ENCODE results near the gene LMF1. TPM values are rescaled to one million over a fixed set of nuclear protein-coding genes. Genes with fewer than 3 reads are reported as not detected.
"Not testable (repeated sequence)": the region's sequence is repeated elsewhere in the genome, so short reads cannot be mapped to it uniquely, and the experiment has no call there.

LMF1 gene
- total RNA-seq, 1 experiment from 2014 or later = 7.1 TPM

GRCh38 chr16:868846-869822 is 101.7 kb downstream of the LMF1 start:
- DNase-seq = no peak
- Histone ChIP-seq H3K27me3 (ENCODE audit: control insufficient read depth, insufficient read depth, low read length) (no peaks in the 10 kb centered on the region), H3K36me3 (replicated peaks; ENCODE audit: control insufficient read depth, insufficient read depth, low read length) (no peaks in the 10 kb centered on the region), H3K4me3 (ENCODE audit: insufficient read depth, low read depth, low read length) (no peak overlapping the region)

GRCh38 chr16:868386-868755 is 102.4 kb downstream of the LMF1 start:
- H3K27me3 ChIP-seq (ENCODE audit: control insufficient read depth, insufficient read depth, low read length) = no peaks in the 10 kb centered on the region
- DNase-seq = no peak
- no peak overlapping the region for H3K4me3 ChIP-seq (ENCODE audit: insufficient read depth, low read depth, low read length)
- no peaks in the 10 kb centered on the region for H3K36me3 ChIP-seq (replicated peaks; ENCODE audit: control insufficient read depth, insufficient read depth, low read length)

- H3K27me3 ChIP-seq (ENCODE audit: control insufficient read depth, insufficient read depth, low read length) = no peaks in the 10 kb centered on the region
- H3K4me3 ChIP-seq (ENCODE audit: insufficient read depth, low read depth, low read length) = no peak overlapping the region
- DNase-seq = no peak
- no peaks in the 10 kb centered on the region for H3K36me3 ChIP-seq (replicated peaks; ENCODE audit: control insufficient read depth, insufficient read depth, low read length)
Measured at GRCh38 chr16:867421-868385, 103.1 kb downstream of the LMF1 start.

GRCh38 chr16:866252-866896 is 104.4 kb downstream of the LMF1 start:
- no peaks in the 10 kb centered on the region for H3K27me3 ChIP-seq (ENCODE audit: control insufficient read depth, insufficient read depth, low read length)
- no peak overlapping the region for H3K4me3 ChIP-seq (ENCODE audit: insufficient read depth, low read depth, low read length)
- DNase-seq = no peak
- H3K36me3 ChIP-seq (replicated peaks; ENCODE audit: control insufficient read depth, insufficient read depth, low read length) = no peaks in the 10 kb centered on the region

GRCh38 chr16:865026-865425 is 105.8 kb downstream of the LMF1 start:
- Histone ChIP-seq H3K4me3 (ENCODE audit: insufficient read depth, low read depth, low read length) (no peak overlapping the region), H3K27me3 (ENCODE audit: control insufficient read depth, insufficient read depth, low read length) (no peaks in the 10 kb centered on the region), H3K36me3 (replicated peaks; ENCODE audit: control insufficient read depth, insufficient read depth, low read length) (no peaks in the 10 kb centered on the region)
- DNase-seq = no peak

GRCh38 chr16:861446-861845 is 109.3 kb downstream of the LMF1 start:
- H3K36me3 ChIP-seq (replicated peaks; ENCODE audit: control insufficient read depth, insufficient read depth, low read length) = no peaks in the 10 kb centered on the region
- no peak for DNase-seq
- H3K4me3 ChIP-seq (ENCODE audit: insufficient read depth, low read depth, low read length) = no peak overlapping the region
- no peaks in the 10 kb centered on the region for H3K27me3 ChIP-seq (ENCODE audit: control insufficient read depth, insufficient read depth, low read length)

- H3K36me3 ChIP-seq (replicated peaks; ENCODE audit: control insufficient read depth, insufficient read depth, low read length) = no peaks in the 10 kb centered on the region
- H3K4me3 ChIP-seq (ENCODE audit: insufficient read depth, low read depth, low read length) = no peak overlapping the region
- DNase-seq = no peak
- H3K27me3 ChIP-seq (ENCODE audit: control insufficient read depth, insufficient read depth, low read length) = no peaks in the 10 kb centered on the region
Measured at GRCh38 chr16:860891-861290, 109.9 kb downstream of the LMF1 start.

GRCh38 chr16:858971-859370 is 111.8 kb downstream of the LMF1 start:
- not testable (repeated sequence) for H3K36me3 ChIP-seq (replicated peaks; ENCODE audit: control insufficient read depth, insufficient read depth, low read length); H3K27me3 ChIP-seq (ENCODE audit: control insufficient read depth, insufficient read depth, low read length); DNase-seq; H3K4me3 ChIP-seq (ENCODE audit: insufficient read depth, low read depth, low read length)

GRCh38 chr16:858441-858840 is 112.3 kb downstream of the LMF1 start:
- not testable (repeated sequence) for H3K36me3 ChIP-seq (replicated peaks; ENCODE audit: control insufficient read depth, insufficient read depth, low read length); H3K4me3 ChIP-seq (ENCODE audit: insufficient read depth, low read depth, low read length)

GRCh38 chr16:856811-857210 is 114.0 kb downstream of the LMF1 start:
- H3K27me3 ChIP-seq (ENCODE audit: control insufficient read depth, insufficient read depth, low read length) = no peaks in the 10 kb centered on the region
- no peak overlapping the region for H3K4me3 ChIP-seq (ENCODE audit: insufficient read depth, low read depth, low read length)

More at GRCh38 chr16:858441-858840, 112.3 kb downstream of the LMF1 start:
- not testable (repeated sequence) for H3K27me3 ChIP-seq (ENCODE audit: control insufficient read depth, insufficient read depth, low read length); DNase-seq

GRCh38 chr16:856101-856500 is 114.7 kb downstream of the LMF1 start:
- H3K4me3 ChIP-seq (ENCODE audit: insufficient read depth, low read depth, low read length) = no peak overlapping the region
- no peaks in the 10 kb centered on the region for H3K36me3 ChIP-seq (replicated peaks; ENCODE audit: control insufficient read depth, insufficient read depth, low read length)
- DNase-seq = no peak

More at GRCh38 chr16:856811-857210, 114.0 kb downstream of the LMF1 start:
- no peak for DNase-seq
- no peaks in the 10 kb centered on the region for H3K36me3 ChIP-seq (replicated peaks; ENCODE audit: control insufficient read depth, insufficient read depth, low read length)

GRCh38 chr16:855471-855870 is 115.3 kb downstream of the LMF1 start:
- no peak overlapping the region for H3K4me3 ChIP-seq (ENCODE audit: insufficient read depth, low read depth, low read length)
- H3K27me3 ChIP-seq (ENCODE audit: control insufficient read depth, insufficient read depth, low read length) = no peaks in the 10 kb centered on the region
- no peaks in the 10 kb centered on the region for H3K36me3 ChIP-seq (replicated peaks; ENCODE audit: control insufficient read depth, insufficient read depth, low read length)
- no peak for DNase-seq

More at GRCh38 chr16:856101-856500, 114.7 kb downstream of the LMF1 start:
- no peaks in the 10 kb centered on the region for H3K27me3 ChIP-seq (ENCODE audit: control insufficient read depth, insufficient read depth, low read length)

- Histone ChIP-seq H3K36me3 (replicated peaks; ENCODE audit: control insufficient read depth, insufficient read depth, low read length) (no peaks in the 10 kb centered on the region), H3K27me3 (ENCODE audit: control insufficient read depth, insufficient read depth, low read length) (no peaks in the 10 kb centered on the region), H3K4me3 (ENCODE audit: insufficient read depth, low read depth, low read length) (no peak overlapping the region)
- no peak for DNase-seq
Measured at GRCh38 chr16:854808-855410, 115.9 kb downstream of the LMF1 start.

Measured in H7 (cell line).